H1 (cell line): ENCODE data around the gene TAF12. TPM values are rescaled to one million over a fixed set of nuclear protein-coding genes. Genes with fewer than 3 reads are reported as not detected.
"Not testable (repeated sequence)": the region's sequence is repeated elsewhere in the genome, so short reads cannot be mapped to it uniquely, and the experiment has no call there.

Experiments
- CTCF ChIA-PET: fragments of 300-600 bp; sonication (Branson Sonifier 250); formaldehyde crosslinking; loops from one replicate; lab custom pipeline; 2021; ENCODE audit not compliant: partially characterized antibody; lab: Charles Lee
- POLR2A ChIA-PET: fragments of 300-600 bp; sonication (Branson Sonifier 250); formaldehyde crosslinking; loops from one replicate; lab custom pipeline; 2021; ENCODE audit warnings: inconsistent platforms; ENCODE audit not compliant: partially characterized antibody; lab: Charles Lee
- DNase-seq, 2 experiments: peaks; one replicate each; pipeline versions ENCODE4 v3.0.0 to v3.0.0-alpha.2; 2010 to 2022; ENCODE audit warnings: low spot score in 2 of 2, low read depth in 1 of 2, mixed read lengths in 1 of 2
- FAIRE-seq: peaks from 2 replicates; lab custom pipeline; 2011; peaks lifted over from hg19 to GRCh38; lab: Jason Lieb, UNC
- H2AFZ ChIP-seq: 2 replicates; pipeline ENCODE4 v1.8.1; 2012; ENCODE audit warnings: low read length, inconsistent platforms
- H2AK5ac ChIP-seq: 2 replicates; pipeline ENCODE4 v1.6.1; 2013; ENCODE audit warnings: low read depth, low read length
- H2BK120ac ChIP-seq: replicated peaks from 2 replicates; pipeline ENCODE3; 2013; ENCODE audit warnings: low read depth, low read length, inconsistent platforms
- H2BK12ac ChIP-seq: 2 replicates; pipeline ENCODE4 v1.6.1; 2013; ENCODE audit warnings: low read depth, low read length
- H2BK15ac ChIP-seq: 2 replicates; pipeline ENCODE4 v1.6.1; 2013; ENCODE audit warnings: low read length
- H2BK20ac ChIP-seq: 2 replicates; pipeline ENCODE4 v1.6.1; 2013; ENCODE audit warnings: low read length
- H2BK5ac ChIP-seq: 2 replicates; pipeline ENCODE4 v1.6.1; 2013; ENCODE audit warnings: low read depth, low read length
- H3K14ac ChIP-seq: 2 replicates; pipeline ENCODE4 v1.6.1; 2013; ENCODE audit warnings: inconsistent platforms; ENCODE audit not compliant: insufficient read length
- H3K18ac ChIP-seq: 2 replicates; pipeline ENCODE4 v1.6.1; 2013; ENCODE audit warnings: low read length; ENCODE audit errors: extremely low read depth
- H3K23ac ChIP-seq: 2 replicates; pipeline ENCODE4 v1.6.1; 2013; ENCODE audit warnings: inconsistent platforms; ENCODE audit not compliant: insufficient read length
- H3K23me2 ChIP-seq: 2 replicates; pipeline ENCODE4 v1.6.1; 2013; ENCODE audit warnings: low read depth, low read length
- H3K27ac ChIP-seq: 2 replicates; pipeline ENCODE4 v1.6.1; 2011; ENCODE audit warnings: low read depth, low read length, inconsistent platforms
- H3K27me3 ChIP-seq, 4 experiments: replicated peaks in 1 of 4; 1 replicate in 1 of 4; 2 replicates in 3 of 4; pipeline versions ENCODE4 v1.6.1 to v1.8.1; 2011 to 2013; ENCODE audit warnings: low read length in 3 of 4, mild to moderate bottlenecking in 3 of 4, inconsistent platforms in 2 of 4, mixed read lengths in 2 of 4, moderate library complexity in 1 of 4; ENCODE audit not compliant: control insufficient read depth in 3 of 4, insufficient read depth in 3 of 4; ENCODE audit errors: extremely low read depth in 1 of 4
- H3K36me3 ChIP-seq, 4 experiments: 2 replicates each; pipeline versions ENCODE4 v1.6.1 to v1.8.1; 2011 to 2013; ENCODE audit warnings: mild to moderate bottlenecking in 4 of 4, low read length in 3 of 4, moderate library complexity in 2 of 4, control low read depth in 1 of 4, inconsistent platforms in 1 of 4; ENCODE audit not compliant: insufficient read depth in 4 of 4, control insufficient read depth in 2 of 4
- H3K4ac ChIP-seq: replicated peaks from 2 replicates; pipeline ENCODE3; 2013; ENCODE audit warnings: low read length, low read depth, mixed read lengths, inconsistent platforms; ENCODE audit not compliant: insufficient read length
- H3K4me1 ChIP-seq, 4 experiments: replicated peaks in 1 of 4; 1 replicate in 1 of 4; 2 replicates in 3 of 4; pipeline versions ENCODE4 v1.6.1 to v1.8.1; 2011 to 2013; ENCODE audit warnings: low read length in 3 of 4, inconsistent platforms in 2 of 4, mixed read lengths in 1 of 4; ENCODE audit not compliant: insufficient read depth in 4 of 4, control insufficient read depth in 3 of 4
- H3K4me2 ChIP-seq, 2 experiments: 2 replicates each; pipeline versions ENCODE4 v1.6.1 to v1.8.1; 2011 to 2013; ENCODE audit warnings: low read depth in 2 of 2, low read length in 2 of 2, control low read depth in 1 of 2, inconsistent platforms in 1 of 2, mild to moderate bottlenecking in 1 of 2; ENCODE audit not compliant: insufficient read depth in 1 of 2
- H3K4me3 ChIP-seq, 4 experiments: fragments of 200-600, 300-600 bp in 1 of 4; sonication (generic), shearing (Covaris generic), sonication (Bioruptor Twin) in 1 of 4; 2 replicates each; pipeline versions ENCODE4 v1.5.1 to v1.8.1; 2011 to 2016; ENCODE audit warnings: low read length in 4 of 4, low read depth in 3 of 4, control low read depth in 2 of 4, inconsistent platforms in 2 of 4, mild to moderate bottlenecking in 2 of 4, mixed read lengths in 1 of 4, moderate library complexity in 1 of 4; ENCODE audit not compliant: insufficient read depth in 2 of 4; ENCODE audit errors: extremely low read depth in 1 of 4
- H3K56ac ChIP-seq: replicated peaks from 2 replicates; pipeline ENCODE3; 2013; ENCODE audit warnings: low read depth, mild to moderate bottlenecking, mixed read lengths, low read length, inconsistent platforms; ENCODE audit not compliant: insufficient read length
- H3K79me1 ChIP-seq: 2 replicates; pipeline ENCODE4 v1.6.1; 2013; ENCODE audit warnings: low read depth, low read length, control low read depth
- H3K79me2 ChIP-seq, 2 experiments: 2 replicates each; pipeline versions ENCODE4 v1.6.1 to v1.8.1; 2012 to 2013; ENCODE audit warnings: low read length in 2 of 2, mild to moderate bottlenecking in 2 of 2, inconsistent platforms in 1 of 2; ENCODE audit not compliant: insufficient read depth in 2 of 2, control insufficient read depth in 1 of 2
- H3K9ac ChIP-seq, 4 experiments: replicated peaks in 1 of 4; 1 replicate in 1 of 4; 2 replicates in 3 of 4; pipeline versions ENCODE4 v1.6.1 to v1.8.1; 2011 to 2013; ENCODE audit warnings: low read depth in 3 of 4, low read length in 3 of 4, control low read depth in 2 of 4, mild to moderate bottlenecking in 2 of 4, moderate library complexity in 2 of 4, inconsistent platforms in 1 of 4; ENCODE audit errors: extremely low read depth in 1 of 4
- H3K9me3 ChIP-seq, 2 experiments: 2 replicates each; pipeline versions ENCODE4 v1.6.1 to v1.8.1; 2012 to 2013; ENCODE audit warnings: mild to moderate bottlenecking in 2 of 2, moderate library complexity in 2 of 2, control low read depth in 1 of 2, inconsistent platforms in 1 of 2, low read depth in 1 of 2, low read length in 1 of 2, mixed read lengths in 1 of 2; ENCODE audit not compliant: insufficient read depth in 2 of 2
- H4K20me1 ChIP-seq, 2 experiments: replicated peaks in 1 of 2; 2 replicates each; pipeline versions ENCODE3 to v1.8.1; 2011 to 2013; ENCODE audit warnings: inconsistent platforms in 2 of 2, low read length in 2 of 2, mild to moderate bottlenecking in 1 of 2; ENCODE audit not compliant: insufficient read depth in 2 of 2, control insufficient read depth in 1 of 2
- H4K5ac ChIP-seq: 2 replicates; pipeline ENCODE4 v1.6.1; 2013; ENCODE audit warnings: low read length, low read depth, mixed read lengths, inconsistent platforms; ENCODE audit not compliant: insufficient read length
- H4K8ac ChIP-seq: 2 replicates; pipeline ENCODE4 v1.8.0; 2013; ENCODE audit warnings: mild to moderate bottlenecking, moderate library complexity, low read length, inconsistent platforms; ENCODE audit not compliant: insufficient read depth; ENCODE audit errors: extremely low read depth
- H4K91ac ChIP-seq: replicated peaks from 2 replicates; pipeline ENCODE3; 2013; ENCODE audit warnings: low read length, mixed read lengths, inconsistent platforms; ENCODE audit not compliant: insufficient read length
- WGBS, 2 experiments: shearing (Covaris generic) in 1 of 2; methylation state at CpG; one replicate each; pipeline versions ENCODE4 v1.1.6 to v1.1.7; 2013 to 2015; ENCODE audit warnings: low lambda C conversion rate in 2 of 2, mixed read lengths in 2 of 2, inconsistent platforms in 1 of 2, low coverage in 1 of 2, missing lambda C conversion rate in 1 of 2; ENCODE audit not compliant: insufficient replicate concordance in 2 of 2, insufficient coverage in 1 of 2, insufficient read length in 1 of 2; ENCODE audit errors: extremely low coverage in 1 of 2, missing lambda C conversion rate in 1 of 2; 5-methylcytosine and 5-hydroxymethylcytosine counted together
- polyA plus RNA-seq, 7 experiments: library from polyadenylated mRNA; depleted of rRNA in 3 of 7; stranded (reverse) in 5 of 7; unstranded in 2 of 7; fragments of >200 nt in 5 of 7; fragments of 200-250 nt in 2 of 7; gene quantifications; 1 replicate in 5 of 7; 2 replicates in 1 of 7; 4 replicates in 1 of 7; pipeline versions ENCODE4 v1.2.1 to v1.2.3, GENCODE V29; 2011 to 2013; ENCODE audit warnings: missing spikeins in 2 of 7, mixed read lengths in 2 of 7
- total RNA-seq: library from RNA; stranded (reverse); fragmentation: NEBNext Ultra II Directional; extraction: Animal tissue kit (Norgen Biotek cat#: 25700); gene quantifications from 2 replicates; pipeline ENCODE4 v1.2.1, GENCODE V29; 2021

Gene TAF12
- total and polyA plus RNA-seq, 2 of the 8 experiments (the other 6 are each of a cell fraction or from before 2014, with no cell fraction given): 25.1 to 27.2 TPM

- not testable (repeated sequence) for H2AK5ac ChIP-seq, H2BK5ac ChIP-seq, H3K36me3 ChIP-seq, H2BK20ac ChIP-seq, DNase-seq, H3K14ac ChIP-seq, H2BK12ac ChIP-seq, H3K4me3 ChIP-seq, H2BK15ac ChIP-seq, H3K56ac ChIP-seq, H3K27ac ChIP-seq, H3K18ac ChIP-seq, H3K79me2 ChIP-seq, H3K9ac ChIP-seq, H3K4me1 ChIP-seq, H4K5ac ChIP-seq, H3K4ac ChIP-seq, H4K20me1 ChIP-seq, H3K23me2 ChIP-seq, H3K27me3 ChIP-seq, H3K23ac ChIP-seq, FAIRE-seq, H4K91ac ChIP-seq, H3K79me1 ChIP-seq, H3K4me2 ChIP-seq, H2AFZ ChIP-seq, H2BK120ac ChIP-seq, H3K9me3 ChIP-seq
- CTCF ChIA-PET: interaction anchor here (0.7 to 5.1 kb wide), 3 partner anchors 25 to 231 kb away, joined by 3 to 31 read pairs (median 3); partner anchors contain the start of gene YTHDF2
- peak overlapping the region; percentile 9; the same call in 1 of the 2 replicates for H4K8ac ChIP-seq
- POLR2A ChIA-PET: interaction anchor here (0.6 to 9.3 kb wide), 3 partner anchors 30 to 136 kb away, joined by 3 to 132 read pairs (median 10); partner anchors contain the start of genes RCC1 and YTHDF2
- 95% methylated on average over 10 of the region's 11 CpGs; no CpG with 5 or more reads in 1 of the 2 experiments for WGBS, 2 experiments
Observed at GRCh38 chr1:28645406-28645805, 2.5 kb upstream of the TAF12 start.
